ENCODE results near the gene GLYAT. TPM values are rescaled to one million over a fixed set of nuclear protein-coding genes. Genes with fewer than 3 reads are reported as not detected.
"Not testable (repeated sequence)": the region's sequence is repeated elsewhere in the genome, so short reads cannot be mapped to it uniquely, and the experiment has no call there.

The GLYAT gene
- total and polyA plus RNA-seq, 2 experiments from 2014 or later = 0.77 to 1.6 TPM

GRCh38 chr11:58707767-58708166 is 24.0 kb downstream of the GLYAT start:
- H2AFZ ChIP-seq = no peak overlapping the region
- no peak overlapping the region for H3K4me2 ChIP-seq
- H3K4me1 ChIP-seq (ENCODE audit: insufficient read depth) = no peaks in the 10 kb centered on the region

GRCh38 chr11:58696825-58697224 is 34.9 kb downstream of the GLYAT start:
- 42% methylated on average over 2 of the region's 3 CpGs for WGBS (ENCODE audit: low lambda C conversion rate, missing lambda C conversion rate)
- H2AFZ ChIP-seq; H3K9me3 ChIP-seq (ENCODE audit: low read depth); H3K36me3 ChIP-seq (replicated peaks; ENCODE audit: insufficient read depth, low read depth); H4K20me1 ChIP-seq (ENCODE audit: insufficient read depth, poor library complexity, severe bottlenecking); H3K4me1 ChIP-seq (ENCODE audit: insufficient read depth); H3K4me2 ChIP-seq; H3K9me2 ChIP-seq (replicated peaks; ENCODE audit: insufficient read depth); H3K27me3 ChIP-seq; H3K79me2 ChIP-seq; H3K27ac ChIP-seq; H3K4me3 ChIP-seq; DNase-seq (ENCODE audit: low spot score): not testable (repeated sequence)

More at GRCh38 chr11:58707767-58708166, 24.0 kb downstream of the GLYAT start:
- Histone ChIP-seq H3K36me3 (replicated peaks; ENCODE audit: insufficient read depth, low read depth) (no peaks in the 10 kb centered on the region), H3K27me3 (no peaks in the 10 kb centered on the region), H3K27ac (no peak overlapping the region), H3K4me3 (no peak overlapping the region), H3K79me2 (no peaks in the 10 kb centered on the region), H4K20me1 (ENCODE audit: insufficient read depth, poor library complexity, severe bottlenecking) (no peaks in the 10 kb centered on the region), H3K9me2 (replicated peaks; ENCODE audit: insufficient read depth) (no peaks in the 10 kb centered on the region), H3K9me3 (ENCODE audit: low read depth) (no peaks in the 10 kb centered on the region)
- TF ChIP-seq EZH2 (IDR thresholded peaks at IDR 0.05; ENCODE audit: borderline replicate concordance) (no peak), CTCF (IDR thresholded peaks at IDR 0.05; ENCODE audit: poor library complexity) (no peak), EZH2phosphoT487 (IDR thresholded peaks at IDR 0.05; ENCODE audit: low read depth, severe bottlenecking, unreplicated experiment) (no peak)
- no peak for DNase-seq (ENCODE audit: low spot score)
- WGBS (ENCODE audit: low lambda C conversion rate, missing lambda C conversion rate) = 57% methylated on average over 3 of the region's 3 CpGs

- Histone ChIP-seq H4K20me1 (ENCODE audit: insufficient read depth, poor library complexity, severe bottlenecking) (no peaks in the 10 kb centered on the region), H3K4me3 (no peak overlapping the region), H3K27me3 (no peaks in the 10 kb centered on the region), H3K9me3 (ENCODE audit: low read depth) (no peaks in the 10 kb centered on the region), H3K36me3 (replicated peaks; ENCODE audit: insufficient read depth, low read depth) (no peaks in the 10 kb centered on the region), H3K4me1 (ENCODE audit: insufficient read depth) (no peaks in the 10 kb centered on the region), H3K79me2 (no peaks in the 10 kb centered on the region), H3K9me2 (replicated peaks; ENCODE audit: insufficient read depth) (no peaks in the 10 kb centered on the region), H3K4me2 (no peak overlapping the region), H3K27ac (no peak overlapping the region), H2AFZ (no peak overlapping the region)
- DNase-seq (ENCODE audit: low spot score) = no peak
- TF ChIP-seq EZH2 (IDR thresholded peaks at IDR 0.05; ENCODE audit: borderline replicate concordance) (no peak), CTCF (IDR thresholded peaks at IDR 0.05; ENCODE audit: poor library complexity) (no peak), EZH2phosphoT487 (IDR thresholded peaks at IDR 0.05; ENCODE audit: low read depth, severe bottlenecking, unreplicated experiment) (no peak)
- 92% methylated on average over 1 of the region's 1 CpG for WGBS (ENCODE audit: low lambda C conversion rate, missing lambda C conversion rate)
Measured at GRCh38 chr11:58693026-58693425, 38.7 kb downstream of the GLYAT start.

GRCh38 chr11:58691675-58692074 is 40.1 kb downstream of the GLYAT start:
- 59% methylated on average over 5 of the region's 5 CpGs for WGBS (ENCODE audit: low lambda C conversion rate, missing lambda C conversion rate)
- no peak overlapping the region for H2AFZ ChIP-seq
- H3K79me2 ChIP-seq = no peaks in the 10 kb centered on the region
- no peaks in the 10 kb centered on the region for H3K9me2 ChIP-seq (replicated peaks; ENCODE audit: insufficient read depth)
- no peaks in the 10 kb centered on the region for H3K36me3 ChIP-seq (replicated peaks; ENCODE audit: insufficient read depth, low read depth)
- no peak overlapping the region for H3K4me2 ChIP-seq
- no peak for DNase-seq (ENCODE audit: low spot score)
- no peaks in the 10 kb centered on the region for H3K27me3 ChIP-seq
- no peaks in the 10 kb centered on the region for H4K20me1 ChIP-seq (ENCODE audit: insufficient read depth, poor library complexity, severe bottlenecking)
- TF ChIP-seq CTCF (IDR thresholded peaks at IDR 0.05; ENCODE audit: poor library complexity) = no peak
- TF ChIP-seq EZH2 (IDR thresholded peaks at IDR 0.05; ENCODE audit: borderline replicate concordance) = no peak
- TF ChIP-seq EZH2phosphoT487 (IDR thresholded peaks at IDR 0.05; ENCODE audit: low read depth, severe bottlenecking, unreplicated experiment) = no peak
- H3K4me3 ChIP-seq = no peak overlapping the region
- no peak overlapping the region for H3K27ac ChIP-seq
- H3K4me1 ChIP-seq (ENCODE audit: insufficient read depth) = no peaks in the 10 kb centered on the region
- no peaks in the 10 kb centered on the region for H3K9me3 ChIP-seq (ENCODE audit: low read depth)

All from hepatocyte (in vitro differentiated cells).